Spleen (tissue), 7 donors: ENCODE results near the gene PAX2.

Experiments
- CTCF ChIP-seq, 11 experiments: fragments of 200-600 bp in 7 of 11; fragments of 450-650 bp in 4 of 11; sonication (generic) in 4 of 11; IDR thresholded peaks in 8 of 11; conservative IDR thresholded peaks in 3 of 11; 1 replicate in 7 of 11; 2 replicates in 4 of 11; pipeline versions ENCODE4 v1.4.0 to v1.8.0; 2016 to 2021; ENCODE audit warnings: antibody characterized with exemption in 11 of 11, inconsistent platforms in 4 of 11, mild to moderate bottlenecking in 1 of 11
- POLR2A ChIP-seq, 3 donors: fragments of 450-650 bp; IDR thresholded peaks; one replicate each; pipeline ENCODE4 v1.5.1; 2017; ENCODE audit warnings: antibody characterized with exemption in 3 of 3, mild to moderate bottlenecking in 1 of 3
- POLR2AphosphoS5 ChIP-seq, 3 donors: sonication (generic); formaldehyde crosslinking; IDR thresholded peaks; one replicate each; pipeline ENCODE4 v1.5.1; 2017; ENCODE audit warnings: antibody characterized with exemption in 3 of 3
- donor health status: DM: no; HTN: no; CAD: no; lungs with moderate emphysema.
- donor health status: DM: no; HTN: no; CAD: no.
- donor health status: DM: no; HTN: no; CAD: no.

GRCh38 chr10:100748231-100749058 is 3.1 kb downstream of the PAX2 start:
- TF ChIP-seq CTCF (IDR thresholded peaks at IDR 0.05 in 8 of 11, conservative IDR thresholded peaks at IDR 0.05 in 3 of 11), result no peak
- TF ChIP-seq POLR2A (IDR thresholded peaks at IDR 0.05), result no peak
- no peak for TF ChIP-seq POLR2AphosphoS5 (IDR thresholded peaks at IDR 0.05)
